H1 (cell line): Measurements from ENCODE around the gene SUCNR1. TPM values are rescaled to one million over a fixed set of nuclear protein-coding genes. Genes with fewer than 3 reads are reported as not detected.

ENCODE experiments used
- CTCF ChIA-PET: fragments of 300-600 bp; sonication (Branson Sonifier 250); formaldehyde crosslinking; loops from one replicate; lab custom pipeline; 2021; ENCODE audit not compliant: partially characterized antibody; lab: Charles Lee
- POLR2A ChIA-PET: fragments of 300-600 bp; sonication (Branson Sonifier 250); formaldehyde crosslinking; loops from one replicate; lab custom pipeline; 2021; ENCODE audit warnings: inconsistent platforms; ENCODE audit not compliant: partially characterized antibody; lab: Charles Lee
- DNase-seq, 2 experiments: peaks; one replicate each; pipeline versions ENCODE4 v3.0.0 to v3.0.0-alpha.2; 2010 to 2022; ENCODE audit warnings: low spot score in 2 of 2, low read depth in 1 of 2, mixed read lengths in 1 of 2
- FAIRE-seq: peaks from 2 replicates; lab custom pipeline; 2011; peaks lifted over from hg19 to GRCh38; lab: Jason Lieb, UNC
- H2AFZ ChIP-seq: 2 replicates; pipeline ENCODE4 v1.8.1; 2012; ENCODE audit warnings: low read length, inconsistent platforms
- H2AK5ac ChIP-seq: 2 replicates; pipeline ENCODE4 v1.6.1; 2013; ENCODE audit warnings: low read depth, low read length
- H2BK120ac ChIP-seq: replicated peaks from 2 replicates; pipeline ENCODE3; 2013; ENCODE audit warnings: low read depth, low read length, inconsistent platforms
- H2BK12ac ChIP-seq: 2 replicates; pipeline ENCODE4 v1.6.1; 2013; ENCODE audit warnings: low read depth, low read length
- H2BK15ac ChIP-seq: 2 replicates; pipeline ENCODE4 v1.6.1; 2013; ENCODE audit warnings: low read length
- H2BK20ac ChIP-seq: 2 replicates; pipeline ENCODE4 v1.6.1; 2013; ENCODE audit warnings: low read length
- H2BK5ac ChIP-seq: 2 replicates; pipeline ENCODE4 v1.6.1; 2013; ENCODE audit warnings: low read depth, low read length
- H3K14ac ChIP-seq: 2 replicates; pipeline ENCODE4 v1.6.1; 2013; ENCODE audit warnings: inconsistent platforms; ENCODE audit not compliant: insufficient read length
- H3K18ac ChIP-seq: 2 replicates; pipeline ENCODE4 v1.6.1; 2013; ENCODE audit warnings: low read length; ENCODE audit errors: extremely low read depth
- H3K23ac ChIP-seq: 2 replicates; pipeline ENCODE4 v1.6.1; 2013; ENCODE audit warnings: inconsistent platforms; ENCODE audit not compliant: insufficient read length
- H3K23me2 ChIP-seq: 2 replicates; pipeline ENCODE4 v1.6.1; 2013; ENCODE audit warnings: low read depth, low read length
- H3K27ac ChIP-seq: 2 replicates; pipeline ENCODE4 v1.6.1; 2011; ENCODE audit warnings: low read depth, low read length, inconsistent platforms
- H3K27me3 ChIP-seq, 4 experiments: replicated peaks in 1 of 4; 1 replicate in 1 of 4; 2 replicates in 3 of 4; pipeline versions ENCODE4 v1.6.1 to v1.8.1; 2011 to 2013; ENCODE audit warnings: low read length in 3 of 4, mild to moderate bottlenecking in 3 of 4, inconsistent platforms in 2 of 4, mixed read lengths in 2 of 4, moderate library complexity in 1 of 4; ENCODE audit not compliant: control insufficient read depth in 3 of 4, insufficient read depth in 3 of 4; ENCODE audit errors: extremely low read depth in 1 of 4
- H3K36me3 ChIP-seq, 4 experiments: 2 replicates each; pipeline versions ENCODE4 v1.6.1 to v1.8.1; 2011 to 2013; ENCODE audit warnings: mild to moderate bottlenecking in 4 of 4, low read length in 3 of 4, moderate library complexity in 2 of 4, control low read depth in 1 of 4, inconsistent platforms in 1 of 4; ENCODE audit not compliant: insufficient read depth in 4 of 4, control insufficient read depth in 2 of 4
- H3K4ac ChIP-seq: replicated peaks from 2 replicates; pipeline ENCODE3; 2013; ENCODE audit warnings: low read length, low read depth, mixed read lengths, inconsistent platforms; ENCODE audit not compliant: insufficient read length
- H3K4me1 ChIP-seq, 4 experiments: replicated peaks in 1 of 4; 1 replicate in 1 of 4; 2 replicates in 3 of 4; pipeline versions ENCODE4 v1.6.1 to v1.8.1; 2011 to 2013; ENCODE audit warnings: low read length in 3 of 4, inconsistent platforms in 2 of 4, mixed read lengths in 1 of 4; ENCODE audit not compliant: insufficient read depth in 4 of 4, control insufficient read depth in 3 of 4
- H3K4me2 ChIP-seq, 2 experiments: 2 replicates each; pipeline versions ENCODE4 v1.6.1 to v1.8.1; 2011 to 2013; ENCODE audit warnings: low read depth in 2 of 2, low read length in 2 of 2, control low read depth in 1 of 2, inconsistent platforms in 1 of 2, mild to moderate bottlenecking in 1 of 2; ENCODE audit not compliant: insufficient read depth in 1 of 2
- H3K4me3 ChIP-seq, 4 experiments: fragments of 200-600, 300-600 bp in 1 of 4; sonication (generic), shearing (Covaris generic), sonication (Bioruptor Twin) in 1 of 4; 2 replicates each; pipeline versions ENCODE4 v1.5.1 to v1.8.1; 2011 to 2016; ENCODE audit warnings: low read length in 4 of 4, low read depth in 3 of 4, control low read depth in 2 of 4, inconsistent platforms in 2 of 4, mild to moderate bottlenecking in 2 of 4, mixed read lengths in 1 of 4, moderate library complexity in 1 of 4; ENCODE audit not compliant: insufficient read depth in 2 of 4; ENCODE audit errors: extremely low read depth in 1 of 4
- H3K56ac ChIP-seq: replicated peaks from 2 replicates; pipeline ENCODE3; 2013; ENCODE audit warnings: low read depth, mild to moderate bottlenecking, mixed read lengths, low read length, inconsistent platforms; ENCODE audit not compliant: insufficient read length
- H3K79me1 ChIP-seq: 2 replicates; pipeline ENCODE4 v1.6.1; 2013; ENCODE audit warnings: low read depth, low read length, control low read depth
- H3K79me2 ChIP-seq, 2 experiments: 2 replicates each; pipeline versions ENCODE4 v1.6.1 to v1.8.1; 2012 to 2013; ENCODE audit warnings: low read length in 2 of 2, mild to moderate bottlenecking in 2 of 2, inconsistent platforms in 1 of 2; ENCODE audit not compliant: insufficient read depth in 2 of 2, control insufficient read depth in 1 of 2
- H3K9ac ChIP-seq, 4 experiments: replicated peaks in 1 of 4; 1 replicate in 1 of 4; 2 replicates in 3 of 4; pipeline versions ENCODE4 v1.6.1 to v1.8.1; 2011 to 2013; ENCODE audit warnings: low read depth in 3 of 4, low read length in 3 of 4, control low read depth in 2 of 4, mild to moderate bottlenecking in 2 of 4, moderate library complexity in 2 of 4, inconsistent platforms in 1 of 4; ENCODE audit errors: extremely low read depth in 1 of 4
- H3K9me3 ChIP-seq, 2 experiments: 2 replicates each; pipeline versions ENCODE4 v1.6.1 to v1.8.1; 2012 to 2013; ENCODE audit warnings: mild to moderate bottlenecking in 2 of 2, moderate library complexity in 2 of 2, control low read depth in 1 of 2, inconsistent platforms in 1 of 2, low read depth in 1 of 2, low read length in 1 of 2, mixed read lengths in 1 of 2; ENCODE audit not compliant: insufficient read depth in 2 of 2
- H4K20me1 ChIP-seq, 2 experiments: replicated peaks in 1 of 2; 2 replicates each; pipeline versions ENCODE3 to v1.8.1; 2011 to 2013; ENCODE audit warnings: inconsistent platforms in 2 of 2, low read length in 2 of 2, mild to moderate bottlenecking in 1 of 2; ENCODE audit not compliant: insufficient read depth in 2 of 2, control insufficient read depth in 1 of 2
- H4K5ac ChIP-seq: 2 replicates; pipeline ENCODE4 v1.6.1; 2013; ENCODE audit warnings: low read length, low read depth, mixed read lengths, inconsistent platforms; ENCODE audit not compliant: insufficient read length
- H4K8ac ChIP-seq: 2 replicates; pipeline ENCODE4 v1.8.0; 2013; ENCODE audit warnings: mild to moderate bottlenecking, moderate library complexity, low read length, inconsistent platforms; ENCODE audit not compliant: insufficient read depth; ENCODE audit errors: extremely low read depth
- H4K91ac ChIP-seq: replicated peaks from 2 replicates; pipeline ENCODE3; 2013; ENCODE audit warnings: low read length, mixed read lengths, inconsistent platforms; ENCODE audit not compliant: insufficient read length
- BACH1 ChIP-seq: IDR thresholded peaks from 2 replicates; pipeline ENCODE4 v1.6.1; 2012; ENCODE audit warnings: low read length, improper control_type of control experiment
- CBX8 ChIP-seq: fragments of 300-800, 300-1000 bp; sonication (generic); IDR thresholded peaks from 2 replicates; pipeline ENCODE4 v1.7.1; 2016; ENCODE audit warnings: low read depth, low read length, borderline replicate concordance
- CEBPB ChIP-seq: IDR thresholded peaks from 2 replicates; pipeline ENCODE4 v1.6.1; 2012; ENCODE audit warnings: low read depth, low read length
- CHD1 ChIP-seq: IDR thresholded peaks from 2 replicates; pipeline ENCODE4 v1.6.1; 2012; ENCODE audit warnings: low read depth, low read length, improper control_type of control experiment
- CHD2 ChIP-seq: IDR thresholded peaks from 2 replicates; pipeline ENCODE4 v1.6.1; 2012; ENCODE audit warnings: low read length, improper control_type of control experiment
- CREB1 ChIP-seq: IDR thresholded peaks from 2 replicates; pipeline ENCODE4 v1.6.1; 2012; ENCODE audit warnings: inconsistent platforms
- EZH2 ChIP-seq: fragments of 200-600 bp; sonication (generic); IDR thresholded peaks from 2 replicates; pipeline ENCODE4 v1.7.1; 2012; ENCODE audit warnings: low read depth, mild to moderate bottlenecking, moderate library complexity, low read length, inconsistent platforms; ENCODE audit not compliant: severe bottlenecking
- JUN ChIP-seq: IDR thresholded peaks from 2 replicates; pipeline ENCODE4 v1.6.1; 2011; ENCODE audit warnings: low read depth, mild to moderate bottlenecking, improper control_type of control experiment, low read length
- PHF8 ChIP-seq: fragments of 200-600 bp; sonication (generic); conservative IDR thresholded peaks from 2 replicates; pipeline ENCODE4 v1.7.1; 2012; ENCODE audit warnings: low read depth, mild to moderate bottlenecking, inconsistent platforms, low read length, moderate library complexity
- POLR2A ChIP-seq, 2 experiments: IDR thresholded peaks; 1 replicate in 1 of 2; 2 replicates in 1 of 2; pipeline ENCODE4 v1.6.1; 2011; ENCODE audit warnings: low read depth in 2 of 2, low read length in 2 of 2, mild to moderate bottlenecking in 2 of 2; ENCODE audit errors: control extremely low read depth in 1 of 2
- POLR2AphosphoS5 ChIP-seq: IDR thresholded peaks from 2 replicates; pipeline ENCODE4 v1.6.1; 2011; ENCODE audit warnings: low read depth, low read length
- POU5F1 ChIP-seq: IDR thresholded peaks from 2 replicates; pipeline ENCODE4 v1.6.1; 2011; ENCODE audit warnings: low read depth, mild to moderate bottlenecking, low read length, moderate library complexity
- SIX5 ChIP-seq: IDR thresholded peaks from 2 replicates; pipeline ENCODE4 v1.6.1; 2011; ENCODE audit warnings: mild to moderate bottlenecking, low read depth, low read length
- SP2 ChIP-seq: IDR thresholded peaks from 2 replicates; pipeline ENCODE4 v1.6.1; 2012; ENCODE audit warnings: mild to moderate bottlenecking, low read length, inconsistent platforms
- SRF ChIP-seq: IDR thresholded peaks from 2 replicates; pipeline ENCODE4 v1.6.1; 2011; ENCODE audit warnings: mild to moderate bottlenecking, low read depth, low read length, moderate library complexity
- TBP ChIP-seq: IDR thresholded peaks from 2 replicates; pipeline ENCODE4 v1.6.1; 2011; ENCODE audit warnings: low read depth, low read length, improper control_type of control experiment
- TCF12 ChIP-seq: IDR thresholded peaks from 2 replicates; pipeline ENCODE4 v1.6.1; 2011; ENCODE audit warnings: low read depth, mild to moderate bottlenecking, low read length
- TEAD4 ChIP-seq: IDR thresholded peaks from 2 replicates; pipeline ENCODE4 v1.6.1; 2012; ENCODE audit warnings: low read depth, low read length, inconsistent platforms, mixed read lengths
- YY1 ChIP-seq: IDR thresholded peaks from 2 replicates; pipeline ENCODE4 v1.6.1; 2011; ENCODE audit warnings: low read depth, mild to moderate bottlenecking, low read length
- WGBS, 2 experiments: shearing (Covaris generic) in 1 of 2; methylation state at CpG; one replicate each; pipeline versions ENCODE4 v1.1.6 to v1.1.7; 2013 to 2015; ENCODE audit warnings: low lambda C conversion rate in 2 of 2, mixed read lengths in 2 of 2, inconsistent platforms in 1 of 2, low coverage in 1 of 2, missing lambda C conversion rate in 1 of 2; ENCODE audit not compliant: insufficient replicate concordance in 2 of 2, insufficient coverage in 1 of 2, insufficient read length in 1 of 2; ENCODE audit errors: extremely low coverage in 1 of 2, missing lambda C conversion rate in 1 of 2; 5-methylcytosine and 5-hydroxymethylcytosine counted together
- polyA plus RNA-seq, 7 experiments: library from polyadenylated mRNA; depleted of rRNA in 3 of 7; stranded (reverse) in 5 of 7; unstranded in 2 of 7; fragments of >200 nt in 5 of 7; fragments of 200-250 nt in 2 of 7; gene quantifications; 1 replicate in 5 of 7; 2 replicates in 1 of 7; 4 replicates in 1 of 7; pipeline versions ENCODE4 v1.2.1 to v1.2.3, GENCODE V29; 2011 to 2013; ENCODE audit warnings: missing spikeins in 2 of 7, mixed read lengths in 2 of 7
- total RNA-seq: library from RNA; stranded (reverse); fragmentation: NEBNext Ultra II Directional; extraction: Animal tissue kit (Norgen Biotek cat#: 25700); gene quantifications from 2 replicates; pipeline ENCODE4 v1.2.1, GENCODE V29; 2021

SUCNR1 gene
- total and polyA plus RNA-seq, 2 of the 8 experiments (the other 6 are each of a cell fraction or from before 2014, with no cell fraction given) = not detected

GRCh38 chr3:151931171-151931570, 57.7 kb downstream of the SUCNR1 start:
- Histone ChIP-seq H4K8ac (no peak overlapping the region), H2BK5ac (no peak overlapping the region), H3K23ac (no peak overlapping the region), H3K27ac (no peak overlapping the region), H3K27me3 (no peaks in the 10 kb centered on the region), H3K9me3 (no peaks in the 10 kb centered on the region; a peak in 1 of 4 replicates), H2BK12ac (no peak overlapping the region), H3K14ac (no peak overlapping the region), H4K20me1 (no peaks in the 10 kb centered on the region), H3K36me3 (no peaks in the 10 kb centered on the region), H3K56ac (no peak overlapping the region), H3K9ac (no peak overlapping the region), H2BK20ac (no peak overlapping the region), H2AK5ac (no peak overlapping the region), H3K4me3 (no peak overlapping the region), H3K79me2 (no peaks in the 10 kb centered on the region), H3K4ac (no peak overlapping the region), H3K18ac (no peak overlapping the region), H3K79me1 (no peaks in the 10 kb centered on the region), H4K5ac (no peak overlapping the region), H2BK120ac (no peak overlapping the region), H3K4me2 (no peak overlapping the region), H3K4me1 (no peaks in the 10 kb centered on the region), H2AFZ (no peak overlapping the region), H4K91ac (no peak overlapping the region), H2BK15ac (no peak overlapping the region), H3K23me2 (no peaks in the 10 kb centered on the region)
- CTCF ChIA-PET = no interaction called here
- POLR2A ChIA-PET = no interaction called here
- FAIRE-seq (no peak), DNase-seq (no peak)
- 95% methylated on average over 1 of the region's 1 CpG; no CpG with 5 or more reads in 1 of the 2 experiments for WGBS, 2 experiments
- TF ChIP-seq CBX8 = no peak
- TF ChIP-seq YY1 = no peak
- TF ChIP-seq SP2 = no peak
- no peak for TF ChIP-seq BACH1
- TF ChIP-seq POLR2AphosphoS5 = no peak
- no peak for TF ChIP-seq TCF12
- no peak for TF ChIP-seq CHD2
- no peak for TF ChIP-seq CEBPB
- no peak for TF ChIP-seq TEAD4
- TF ChIP-seq SRF = no peak
- no peak for TF ChIP-seq EZH2
- TF ChIP-seq CHD1 = no peak
- TF ChIP-seq PHF8 = no peak
- TF ChIP-seq POU5F1 = no peak
- TF ChIP-seq SIX5 = no peak
- no peak for TF ChIP-seq TBP
- no peak for TF ChIP-seq JUN
- no peak for TF ChIP-seq CREB1
- no peak for TF ChIP-seq POLR2A (IDR thresholded peaks at IDR 0.05; ENCODE audit: control extremely low read depth in 1 of 2, low read depth in 2 of 2, low read length in 2 of 2)
